Kidney (tissue), 14 donors: ENCODE measurements around the gene AKT3. TPM values are rescaled to one million over a fixed set of nuclear protein-coding genes. Genes with fewer than 3 reads are reported as not detected.
"Not testable (repeated sequence)": the region's sequence is repeated elsewhere in the genome, so short reads cannot be mapped to it uniquely, and the experiment has no call there.

Source experiments
- DNase-seq, 5 donors: peaks; one replicate each; pipeline ENCODE4 v3.0.0-alpha.2; 2013 to 2020
- FAIRE-seq: peaks from 2 replicates; lab custom pipeline; 2012; peaks lifted over from hg19 to GRCh38; lab: Jason Lieb, UNC
- H3K27ac ChIP-seq, 2 donors: one replicate each; pipeline ENCODE4 v1.7.0; 2013; ENCODE audit warnings: low read depth in 2 of 2, low read length in 2 of 2, inconsistent platforms in 1 of 2
- H3K27me3 ChIP-seq: one replicate; pipeline ENCODE4 v1.7.1; 2013; ENCODE audit warnings: low read length, inconsistent platforms; ENCODE audit not compliant: control insufficient read depth, insufficient read depth
- H3K36me3 ChIP-seq, 3 donors: one replicate each; pipeline versions ENCODE4 v1.7.0 to v1.7.1; 2013; ENCODE audit warnings: low read length in 3 of 3, control low read depth in 1 of 3, inconsistent platforms in 1 of 3; ENCODE audit not compliant: insufficient read depth in 3 of 3, control insufficient read depth in 2 of 3
- H3K4me1 ChIP-seq, 3 donors: one replicate each; pipeline versions ENCODE4 v1.7.0 to v1.7.1; 2013; ENCODE audit warnings: low read length in 3 of 3, inconsistent platforms in 1 of 3, low read depth in 1 of 3; ENCODE audit not compliant: control insufficient read depth in 2 of 3, insufficient read depth in 2 of 3
- H3K4me3 ChIP-seq, 3 donors: one replicate each; pipeline versions ENCODE4 v1.7.0 to v1.8.1; 2013; ENCODE audit warnings: low read length in 3 of 3, control low read depth in 1 of 3, inconsistent platforms in 1 of 3
- H3K9ac ChIP-seq, 3 donors: one replicate each; pipeline versions ENCODE4 v1.7.0 to v1.7.1; 2013; ENCODE audit warnings: low read length in 3 of 3, control low read depth in 1 of 3, inconsistent platforms in 1 of 3
- H3K9me3 ChIP-seq, 3 donors: one replicate each; pipeline versions ENCODE4 v1.7.0 to v1.7.1; 2013; ENCODE audit warnings: low read length in 3 of 3, control low read depth in 1 of 3, inconsistent platforms in 1 of 3; ENCODE audit not compliant: control insufficient read depth in 2 of 3, insufficient read depth in 1 of 3
- CTCF ChIP-seq: IDR thresholded peaks from 3 replicates; pipeline ENCODE4 v1.5.1; 2012; ENCODE audit warnings: mild to moderate bottlenecking, moderate library complexity, borderline replicate concordance; ENCODE audit not compliant: insufficient read depth; ENCODE audit errors: extremely low read depth
- intact Hi-C: fragments of 100-400 bp; cut with DNase I; formaldehyde crosslinking; loops from one replicate; pipeline ENCODE4 v1.11.1; 2022
- polyA plus RNA-seq: library from polyadenylated mRNA; stranded (reverse); fragments of 350-450 nt; fragmentation: Illumina TruSeq; extraction: RNeasy Lipid Tissue Mini Kit (QIAGEN cat#74804); gene quantifications from one replicate; pipeline ENCODE4 v1.2.3, GENCODE V29; 2014; ENCODE audit warnings: low read depth, low replicate concordance; ENCODE audit not compliant: insufficient read depth
- total RNA-seq: library from RNA; stranded (reverse); fragmentation: NEBNext Ultra II Directional; extraction: Animal tissue kit (Norgen Biotek cat#: 25700); gene quantifications from one replicate; pipeline ENCODE4 v1.2.1, GENCODE V29; 2021
- donor health status: control.
- donor health status: control.
- donor health status: control.
- donor health status: control.
- donor health status: control.
- donor health status: DM: yes; HTN: yes; CAD: no.
- donor health status: Normal renal cell carcinoma (clear cell type).

The AKT3 gene
- total and polyA plus RNA-seq, 2 donors from 2014 or later: 9.5 to 81.6 TPM

- H3K9ac ChIP-seq: no peak overlapping the region
- H3K27me3 ChIP-seq: no peaks in the 10 kb centered on the region
- H3K27ac ChIP-seq: no peak overlapping the region
- H3K4me1 ChIP-seq: no peaks in the 10 kb centered on the region
- H3K4me3 ChIP-seq: no peak overlapping the region
- no peak for DNase-seq
- FAIRE-seq: no peak
- no peaks in the 10 kb centered on the region for H3K9me3 ChIP-seq
- no peak for TF ChIP-seq CTCF
- no peaks in the 10 kb centered on the region for H3K36me3 ChIP-seq
- intact Hi-C loops: no loop called here
Measured at GRCh38 chr1:243883551-243883950, 33.5 kb upstream of the AKT3 start.

GRCh38 chr1:243882276-243882675 is 32.2 kb upstream of the AKT3 start:
- H3K4me3 ChIP-seq: no peak overlapping the region
- H3K27ac ChIP-seq: no peak overlapping the region
- DNase-seq (no peak), FAIRE-seq (no peak)
- no peaks in the 10 kb centered on the region for H3K36me3 ChIP-seq
- H3K9me3 ChIP-seq: no peaks in the 10 kb centered on the region
- intact Hi-C loops: no loop called here
- H3K9ac ChIP-seq: no peak overlapping the region
- H3K27me3 ChIP-seq: no peaks in the 10 kb centered on the region
- no peak for TF ChIP-seq CTCF
- H3K4me1 ChIP-seq: no peaks in the 10 kb centered on the region

GRCh38 chr1:243877058-243877457 is 27.0 kb upstream of the AKT3 start:
- H3K9ac ChIP-seq, H3K36me3 ChIP-seq, H3K27me3 ChIP-seq, H3K4me1 ChIP-seq, intact Hi-C loops, DNase-seq, H3K9me3 ChIP-seq, H3K4me3 ChIP-seq, FAIRE-seq, H3K27ac ChIP-seq: not testable (repeated sequence)

GRCh38 chr1:243855616-243856318 is 5.7 kb upstream of the AKT3 start:
- FAIRE-seq: no peak
- no peaks in the 10 kb centered on the region for H3K4me1 ChIP-seq
- no peak for TF ChIP-seq CTCF

More at GRCh38 chr1:243855616-243856318, 5.7 kb upstream of the AKT3 start:
- Histone ChIP-seq H3K36me3 (no peaks in the 10 kb centered on the region), H3K9ac (no peak overlapping the region), H3K9me3 (no peaks in the 10 kb centered on the region), H3K4me3 (no peak overlapping the region), H3K27me3 (no peaks in the 10 kb centered on the region), H3K27ac (no peak overlapping the region)
- DNase-seq: no peak
- intact Hi-C loops: no loop called here
